NOMO-1 treated with dmso at 0.1 percent for 144 hours (cell line): ENCODE results near the gene NENF.
A peak's percentile ranks its signal among the peaks of the same experiment; 100 is the strongest.
"Not testable (repeated sequence)": the region's sequence is repeated elsewhere in the genome, so short reads cannot be mapped to it uniquely, and the experiment has no call there.

ENCODE experiments used
- DNase-seq: peaks from one replicate; lab custom pipeline; 2025; ENCODE audit not compliant: unreplicated experiment; lab: John Stamatoyannopoulos, UW

Gene NENF

GRCh38 chr1:212480711-212481437 lies 48.2 kb downstream of the NENF start:
- not testable (repeated sequence) for DNase-seq

- no peak for DNase-seq
Observed at GRCh38 chr1:212481438-212481767, 48.7 kb downstream of the NENF start.

- no peak for DNase-seq
Observed at GRCh38 chr1:212482006-212482636, 49.4 kb downstream of the NENF start.

- DNase-seq: no peak
Observed at GRCh38 chr1:212482637-212483441, 50.1 kb downstream of the NENF start.

GRCh38 chr1:212484701-212485570 lies 52.2 kb downstream of the NENF start:
- DNase-seq: no peak

- no peak for DNase-seq
Observed at GRCh38 chr1:212485571-212485912, 52.8 kb downstream of the NENF start.

GRCh38 chr1:212485913-212486618 lies 53.3 kb downstream of the NENF start:
- DNase-seq: peak; percentile 40

GRCh38 chr1:212486619-212486975 lies 53.9 kb downstream of the NENF start:
- no peak for DNase-seq

- no peak for DNase-seq
Observed at GRCh38 chr1:212487286-212487685, 54.6 kb downstream of the NENF start.

- no peak for DNase-seq
Observed at GRCh38 chr1:212487774-212488435, 55.2 kb downstream of the NENF start.

GRCh38 chr1:212488436-212489283 lies 55.9 kb downstream of the NENF start:
- no peak for DNase-seq

GRCh38 chr1:212489284-212489859 lies 56.7 kb downstream of the NENF start:
- DNase-seq: no peak

GRCh38 chr1:212490276-212490675 lies 57.6 kb downstream of the NENF start:
- no peak for DNase-seq

GRCh38 chr1:212491454-212491853 lies 58.7 kb downstream of the NENF start:
- peak; percentile 54 for DNase-seq
